Activated T-helper 1 cell treated with anti-CD3 and anti-CD28 coated beads, Interleukin-12 subunit alpha, Interleukin-12 subunit beta, Interleukin-2, Interleukin-4 antibody, amounts not matched to agents 30 ng/mL and 10 ng/mL and 1 ng/mL, durations not matched to agents 14 hours and 24 hours and 36 hours (primary cell): ENCODE data around the gene GOLGA5. TPM values are rescaled to one million over a fixed set of nuclear protein-coding genes. Genes with fewer than 3 reads are reported as not detected.

Source experiments
- DNase-seq: peaks from one replicate; pipeline ENCODE4 v3.0.0; 2021; ENCODE audit warnings: low spot score
- H3K27ac Mint-ChIP-seq: one replicate; pipeline ENCODE4 v1.8.0; 2021; ENCODE audit warnings: mild to moderate bottlenecking, mixed read lengths
- H3K27me3 Mint-ChIP-seq: one replicate; pipeline ENCODE4 v1.8.0; 2022; ENCODE audit warnings: mild to moderate bottlenecking, moderate library complexity, mixed read lengths; ENCODE audit not compliant: insufficient read depth
- H3K36me3 Mint-ChIP-seq: one replicate; pipeline ENCODE4 v1.8.0; 2021; ENCODE audit warnings: low read depth, mixed read lengths
- H3K4me1 Mint-ChIP-seq: one replicate; pipeline ENCODE4 v1.8.0; 2021; ENCODE audit warnings: low read depth, mixed read lengths
- H3K4me3 Mint-ChIP-seq: one replicate; pipeline ENCODE4 v1.8.0; 2021; ENCODE audit warnings: mild to moderate bottlenecking, moderate library complexity, mixed read lengths
- H3K9me3 Mint-ChIP-seq: one replicate; pipeline ENCODE4 v1.8.0; 2021; ENCODE audit warnings: mixed read lengths
- intact Hi-C: fragments of 100-400 bp; cut with micrococcal nuclease; formaldehyde crosslinking; loops from one replicate; pipeline ENCODE4 v1.15.1; 2024
- total RNA-seq: library from RNA; stranded (reverse); gene quantifications from 2 replicates; pipeline ENCODE4 v1.2.3, GENCODE V29; 2022

GOLGA5 gene
- total RNA-seq, 1 donor from 2014 or later: 22.6 TPM

DNA sequence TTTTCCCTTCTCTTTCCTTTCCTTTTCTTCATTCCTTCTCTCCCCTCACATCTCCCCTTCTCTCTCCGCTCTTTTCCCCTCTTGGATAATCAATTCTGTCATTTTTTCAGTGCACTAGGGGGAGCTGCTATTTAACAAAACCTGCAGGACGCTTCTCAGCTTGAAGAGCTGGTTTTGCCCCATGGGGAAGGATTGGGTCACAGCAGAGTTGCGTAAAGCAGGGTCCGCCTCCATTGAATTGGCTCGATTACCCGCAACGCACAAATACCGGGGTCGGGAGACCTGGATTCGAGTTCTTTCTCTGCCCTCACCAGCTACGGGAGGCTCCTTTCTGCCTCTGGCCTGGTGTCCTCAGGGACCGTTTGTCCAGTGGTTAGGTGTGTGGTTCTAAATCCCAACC lies 86.7 kb downstream of the GOLGA5 start:
- Mint-ChIP-seq H3K4me3 (no peak overlapping the region), H3K27ac (no peak overlapping the region), H3K36me3 (no peaks in the 10 kb centered on the region), H3K9me3 (no peaks in the 10 kb centered on the region), H3K4me1 (no peaks in the 10 kb centered on the region), H3K27me3 (peaks cover 10% of the 10 kb centered on the region)
- intact Hi-C loops: no loop called here
- DNase-seq: no peak

DNA sequence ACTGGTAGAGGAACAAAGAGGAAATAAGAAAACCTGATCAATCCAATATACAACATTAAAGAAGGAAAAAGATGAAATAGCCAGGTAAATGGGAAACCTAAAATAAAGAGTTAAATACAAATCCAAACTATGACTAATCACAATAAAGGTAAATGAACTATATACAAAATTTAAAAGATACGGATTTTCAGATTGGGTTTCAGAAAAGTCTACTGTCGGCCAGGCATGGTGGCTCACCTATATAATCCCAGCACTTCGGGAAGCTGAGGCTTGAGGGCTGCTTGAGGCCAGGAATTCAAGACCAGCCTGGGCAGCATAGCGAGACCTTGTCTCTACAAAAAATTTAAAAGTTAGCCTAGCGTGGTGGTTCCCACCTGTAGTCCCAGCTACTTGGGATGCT lies 89.0 kb downstream of the GOLGA5 start:
- intact Hi-C loops: no loop called here
- Mint-ChIP-seq H3K36me3 (no peaks in the 10 kb centered on the region), H3K27me3 (peaks cover 7% of the 10 kb centered on the region), H3K9me3 (no peaks in the 10 kb centered on the region), H3K4me1 (no peaks in the 10 kb centered on the region), H3K27ac (no peak overlapping the region), H3K4me3 (no peak overlapping the region)
- DNase-seq: no peak

DNA sequence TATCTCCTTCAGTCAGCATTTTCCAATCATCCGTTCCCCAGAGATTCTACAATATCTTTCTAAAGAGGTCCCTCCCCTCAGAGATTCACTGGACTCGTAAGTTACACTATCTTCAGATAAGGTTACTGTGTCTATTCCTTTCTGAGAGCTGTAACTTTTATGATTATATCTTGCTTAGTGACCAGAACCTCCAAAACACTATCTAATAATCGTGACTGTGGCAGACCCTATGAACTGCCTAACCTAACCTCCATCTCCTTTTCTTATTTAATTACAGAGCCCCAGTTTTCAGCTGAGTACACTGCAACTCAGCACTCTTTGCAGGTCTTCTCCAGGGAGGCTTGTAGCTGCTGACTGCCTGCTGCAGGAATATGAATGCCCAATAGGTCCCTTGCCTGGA lies 90.3 kb downstream of the GOLGA5 start:
- intact Hi-C loops: no loop called here
- H3K27ac Mint-ChIP-seq: no peak overlapping the region
- H3K9me3 Mint-ChIP-seq: no peaks in the 10 kb centered on the region
- no peak overlapping the region for H3K4me3 Mint-ChIP-seq
- no peaks in the 10 kb centered on the region for H3K4me1 Mint-ChIP-seq
- no peaks in the 10 kb centered on the region for H3K36me3 Mint-ChIP-seq
- no peak for DNase-seq
- peaks cover 10% of the 10 kb centered on the region for H3K27me3 Mint-ChIP-seq

DNA sequence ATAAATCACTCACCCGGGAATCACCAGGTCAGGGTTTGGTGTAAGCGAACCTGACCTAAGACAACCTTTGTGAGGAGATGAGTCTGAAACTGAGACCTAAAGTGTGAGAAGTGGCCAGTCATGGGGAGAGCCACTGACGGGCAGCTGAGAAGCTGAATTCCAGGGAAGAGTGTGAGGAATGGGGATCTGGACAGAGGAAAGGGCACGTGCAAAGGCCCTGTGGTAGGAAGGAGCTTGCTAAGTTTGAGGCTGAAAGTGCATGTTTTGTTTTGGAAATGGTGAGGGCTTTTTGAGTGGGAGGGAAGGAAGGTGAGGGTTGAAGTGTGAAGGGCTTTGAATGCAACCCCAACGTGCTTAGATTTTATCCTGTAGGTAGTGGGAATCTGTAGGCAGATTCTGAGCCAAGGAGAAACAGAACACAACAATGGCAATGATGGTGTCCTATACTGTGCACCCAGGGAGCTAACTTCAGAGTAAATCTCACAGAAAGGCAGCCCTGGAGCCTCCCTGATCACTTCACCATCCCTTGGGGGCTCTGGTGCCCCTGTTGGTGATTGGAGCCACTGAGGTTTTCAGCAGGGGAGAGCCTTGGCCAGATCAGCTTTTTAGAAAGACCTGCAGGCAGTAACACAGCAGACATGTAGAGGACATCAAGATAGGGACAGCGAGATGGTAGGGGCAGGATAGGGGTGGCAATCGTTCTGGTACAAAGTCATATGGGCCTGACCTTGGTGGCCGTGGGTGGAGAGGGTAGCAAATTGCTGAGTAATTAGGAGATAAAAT lies 91.4 kb downstream of the GOLGA5 start:
- Mint-ChIP-seq H3K4me1 (no peaks in the 10 kb centered on the region), H3K27ac (no peak overlapping the region), H3K27me3 (peaks cover 10% of the 10 kb centered on the region), H3K36me3 (no peaks in the 10 kb centered on the region), H3K4me3 (no peak overlapping the region), H3K9me3 (no peaks in the 10 kb centered on the region)
- intact Hi-C loops: no loop called here
- no peak for DNase-seq

DNA sequence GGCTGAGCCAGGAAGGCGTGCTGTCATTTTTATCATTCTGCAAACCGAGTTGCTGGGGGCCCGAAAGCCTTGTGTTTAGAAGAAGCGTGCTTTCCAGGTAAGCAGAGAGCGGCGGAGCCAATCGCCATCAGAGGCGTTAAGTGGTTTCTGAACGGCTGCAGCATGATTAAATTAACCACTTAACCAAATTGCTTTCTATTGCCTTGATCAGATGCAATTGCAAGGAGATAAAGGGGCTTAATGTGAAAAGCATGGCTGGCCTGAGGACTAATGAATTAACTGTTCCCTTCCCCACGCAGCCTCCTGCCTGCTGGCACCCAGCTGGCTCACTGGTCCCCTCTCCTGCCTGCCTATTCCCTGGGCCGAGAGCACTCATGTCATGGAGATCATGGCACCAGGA lies 92.2 kb downstream of the GOLGA5 start:
- intact Hi-C loops: no loop called here
- H3K4me3 Mint-ChIP-seq: no peak overlapping the region
- H3K27me3 Mint-ChIP-seq: peaks cover 5% of the 10 kb centered on the region
- no peaks in the 10 kb centered on the region for H3K4me1 Mint-ChIP-seq
- no peak for DNase-seq
- no peak overlapping the region for H3K27ac Mint-ChIP-seq
- H3K36me3 Mint-ChIP-seq: no peaks in the 10 kb centered on the region
- H3K9me3 Mint-ChIP-seq: no peaks in the 10 kb centered on the region

DNA sequence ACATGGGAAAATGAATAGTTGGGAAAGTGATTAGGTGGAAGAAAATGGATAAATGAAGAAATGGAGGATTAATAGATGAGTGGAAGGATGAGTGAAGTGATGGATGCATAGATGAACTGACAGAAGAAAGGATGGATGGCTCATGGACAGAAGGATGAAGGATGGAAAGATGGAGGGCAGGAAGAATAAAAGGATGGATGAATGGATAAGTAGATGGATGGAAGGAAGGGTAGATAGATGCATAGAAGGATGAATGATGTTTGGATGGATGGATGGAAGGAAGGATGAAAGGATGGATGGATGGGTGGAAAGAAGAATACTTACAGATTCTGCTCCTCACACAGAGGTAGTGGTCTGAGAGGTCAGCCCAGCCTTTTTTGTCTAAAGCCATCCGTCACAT lies 93.1 kb downstream of the GOLGA5 start:
- H3K36me3 Mint-ChIP-seq: no peaks in the 10 kb centered on the region
- H3K4me3 Mint-ChIP-seq: no peak overlapping the region
- no peak for DNase-seq
- H3K27ac Mint-ChIP-seq: no peak overlapping the region
- H3K9me3 Mint-ChIP-seq: no peaks in the 10 kb centered on the region
- intact Hi-C loops: no loop called here
- H3K4me1 Mint-ChIP-seq: no peaks in the 10 kb centered on the region
- H3K27me3 Mint-ChIP-seq: peaks cover 5% of the 10 kb centered on the region

DNA sequence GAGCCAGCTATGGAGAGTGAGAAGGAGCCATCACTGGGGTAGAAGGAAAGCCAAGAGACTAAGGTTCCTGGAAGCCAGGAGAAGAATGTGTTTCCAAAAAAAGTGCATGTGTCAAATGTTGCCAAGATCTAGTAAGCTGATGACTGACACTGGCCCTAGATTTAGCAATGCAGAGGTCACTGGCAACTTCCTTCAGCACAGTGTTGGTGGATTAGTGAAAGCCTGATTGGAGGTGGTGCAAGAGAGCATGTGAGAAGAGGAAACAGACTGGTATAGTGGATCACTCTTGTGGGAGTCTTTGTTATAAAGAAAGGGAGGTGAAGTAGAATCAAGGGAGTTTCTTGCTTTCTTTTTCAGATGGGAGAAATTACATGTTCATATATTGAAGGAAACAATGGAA lies 94.8 kb downstream of the GOLGA5 start:
- Mint-ChIP-seq H3K36me3 (no peaks in the 10 kb centered on the region), H3K4me3 (no peak overlapping the region), H3K9me3 (peaks cover 16% of the 10 kb centered on the region), H3K27ac (no peak overlapping the region), H3K27me3 (peaks cover 5% of the 10 kb centered on the region), H3K4me1 (no peaks in the 10 kb centered on the region)
- DNase-seq: no peak
- intact Hi-C loops: no loop called here

Other genes starting within 250 kb of the GOLGA5 start
- 1.3 and 2.2 TPM in 2 replicates for gene LGMN, start 45.7 kb upstream of the GOLGA5 start, total RNA-seq
- gene CHGA, start 128.8 kb downstream of the GOLGA5 start, total RNA-seq: not detected in 2 replicates